ENCODE results near the gene TBX21. TPM values are rescaled to one million over a fixed set of nuclear protein-coding genes. Genes with fewer than 3 reads are reported as not detected.

Gene TBX21
- total and polyA plus RNA-seq, 11 donors, result 0.07 to 3.2 (median 0.21) TPM; not detected in 2

DNA sequence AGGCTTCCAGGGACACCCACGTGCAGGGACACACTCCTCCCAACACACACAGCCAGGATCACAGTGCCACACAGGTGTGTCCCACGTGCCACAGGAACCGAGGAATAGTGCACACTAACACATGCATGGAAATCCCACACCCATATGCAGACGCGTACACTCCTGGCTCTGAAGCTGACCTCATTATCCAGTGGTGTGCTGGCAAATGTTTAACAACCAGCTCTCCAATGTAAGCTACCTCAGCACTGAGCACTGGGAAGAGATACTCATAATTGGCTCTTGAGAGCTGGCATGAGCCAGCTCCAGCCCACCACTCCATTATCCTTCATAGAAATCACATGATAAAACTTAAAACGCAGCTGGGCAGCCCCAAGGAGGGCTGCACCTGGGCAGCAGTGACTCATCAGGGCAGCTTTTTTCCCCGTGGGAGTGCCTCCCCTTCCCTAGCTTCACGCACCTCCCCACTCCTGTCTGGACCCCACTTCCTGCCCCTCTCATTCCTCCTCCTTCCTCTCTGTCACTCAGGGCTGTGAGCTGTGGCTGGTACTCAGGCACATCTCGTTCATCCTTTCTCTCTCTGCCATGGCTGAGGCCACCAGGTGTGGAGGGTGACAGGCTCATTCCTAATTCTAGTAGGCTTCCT, 14.9 kb upstream of the TBX21 start:
- no peak overlapping the region for H3K4me3 ChIP-seq
- H3K27me3 ChIP-seq, result peaks cover 7 to 52% (median 39%) of the 10 kb centered on the region in 9 donors
- H3K27ac ChIP-seq, result no peak overlapping the region
- WGBS, 4 donors, result 33 to 46% (median 43%) methylated on average over 9 of the region's 9 CpGs
- no peak for DNase-seq
- no peaks in the 10 kb centered on the region for H3K36me3 ChIP-seq
- ATAC-seq, result no peak
- TF ChIP-seq, protein P1, sequence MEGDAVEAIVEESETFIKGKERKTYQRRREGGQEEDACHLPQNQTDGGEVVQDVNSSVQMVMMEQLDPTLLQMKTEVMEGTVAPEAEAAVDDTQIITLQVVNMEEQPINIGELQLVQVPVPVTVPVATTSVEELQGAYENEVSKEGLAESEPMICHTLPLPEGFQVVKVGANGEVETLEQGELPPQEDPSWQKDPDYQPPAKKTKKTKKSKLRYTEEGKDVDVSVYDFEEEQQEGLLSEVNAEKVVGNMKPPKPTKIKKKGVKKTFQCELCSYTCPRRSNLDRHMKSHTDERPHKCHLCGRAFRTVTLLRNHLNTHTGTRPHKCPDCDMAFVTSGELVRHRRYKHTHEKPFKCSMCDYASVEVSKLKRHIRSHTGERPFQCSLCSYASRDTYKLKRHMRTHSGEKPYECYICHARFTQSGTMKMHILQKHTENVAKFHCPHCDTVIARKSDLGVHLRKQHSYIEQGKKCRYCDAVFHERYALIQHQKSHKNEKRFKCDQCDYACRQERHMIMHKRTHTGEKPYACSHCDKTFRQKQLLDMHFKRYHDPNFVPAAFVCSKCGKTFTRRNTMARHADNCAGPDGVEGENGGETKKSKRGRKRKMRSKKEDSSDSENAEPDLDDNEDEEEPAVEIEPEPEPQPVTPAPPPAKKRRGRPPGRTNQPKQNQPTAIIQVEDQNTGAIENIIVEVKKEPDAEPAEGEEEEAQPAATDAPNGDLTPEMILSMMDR (IDR thresholded peaks at IDR 0.05), result no peak
- intact Hi-C loops (cut with DNase I), result loop anchor here in 1 of 10 donors (5.0 kb wide), 1 partner anchor 69 kb away; no protein-coding TSS in a partner anchor
- no peaks in the 10 kb centered on the region for H3K9me3 ChIP-seq
- H3K4me1 ChIP-seq, result peaks cover 0 to 39% (median 0%) of the 10 kb centered on the region in 12 donors

DNA sequence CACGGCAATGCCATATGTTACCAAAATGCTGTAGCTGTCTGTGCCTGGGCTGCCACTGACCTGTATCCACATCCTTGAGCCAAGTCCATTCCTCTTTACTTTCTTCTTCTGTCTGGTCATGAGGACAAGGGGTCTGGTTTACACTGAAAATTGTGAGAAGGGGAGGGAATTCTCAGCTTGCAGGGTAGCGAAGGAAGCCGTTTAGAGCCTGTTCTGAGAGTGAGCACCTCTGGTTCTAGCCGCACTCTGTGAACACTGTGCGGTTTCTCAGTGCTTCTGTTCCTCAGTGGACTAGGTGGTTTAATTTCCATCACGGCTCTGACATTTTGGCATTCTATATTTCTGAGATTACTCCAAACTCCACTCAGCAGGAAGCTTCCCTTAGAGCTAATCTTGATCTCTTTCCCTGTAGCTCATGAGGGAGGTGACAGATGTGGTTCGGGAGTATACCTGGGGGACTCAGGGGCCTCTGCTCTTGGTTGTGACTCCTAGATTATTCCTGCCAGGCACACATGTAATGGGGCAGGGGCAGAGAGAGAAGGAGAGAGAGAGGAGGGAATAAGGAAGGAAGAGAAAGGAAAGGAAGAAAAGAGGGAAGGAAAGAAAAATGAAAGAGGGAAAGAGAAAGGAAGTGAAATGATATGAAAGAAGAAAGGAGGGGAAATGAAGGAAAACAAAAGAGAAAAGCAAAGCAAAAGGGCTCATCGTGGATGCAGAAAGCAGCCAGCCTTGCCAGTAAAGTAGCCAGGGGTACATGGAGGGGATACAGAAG, 14.2 kb upstream of the TBX21 start:
- ATAC-seq, result no peak
- intact Hi-C loops (cut with DNase I), result loop anchor here in 1 of 10 donors (5.0 kb wide), 1 partner anchor 68 kb away; no protein-coding TSS in a partner anchor
- Histone ChIP-seq H3K36me3 (no peaks in the 10 kb centered on the region), H3K4me1 (peaks cover 0 to 39% (median 0%) of the 10 kb centered on the region in 12 donors), H3K9me3 (no peaks in the 10 kb centered on the region), H3K4me3 (no peak overlapping the region), H3K27me3 (peaks cover 7 to 59% (median 39%) of the 10 kb centered on the region in 9 donors), H3K27ac (no peak overlapping the region)
- TF ChIP-seq, protein P1 (IDR thresholded peaks at IDR 0.05), result no peak
- no peak for TF ChIP-seq POLR2A (IDR thresholded peaks at IDR 0.05)
- WGBS, 4 donors, result 55 to 62% (median 56%) methylated on average over 8 of the region's 8 CpGs
- no peak for DNase-seq

DNA sequence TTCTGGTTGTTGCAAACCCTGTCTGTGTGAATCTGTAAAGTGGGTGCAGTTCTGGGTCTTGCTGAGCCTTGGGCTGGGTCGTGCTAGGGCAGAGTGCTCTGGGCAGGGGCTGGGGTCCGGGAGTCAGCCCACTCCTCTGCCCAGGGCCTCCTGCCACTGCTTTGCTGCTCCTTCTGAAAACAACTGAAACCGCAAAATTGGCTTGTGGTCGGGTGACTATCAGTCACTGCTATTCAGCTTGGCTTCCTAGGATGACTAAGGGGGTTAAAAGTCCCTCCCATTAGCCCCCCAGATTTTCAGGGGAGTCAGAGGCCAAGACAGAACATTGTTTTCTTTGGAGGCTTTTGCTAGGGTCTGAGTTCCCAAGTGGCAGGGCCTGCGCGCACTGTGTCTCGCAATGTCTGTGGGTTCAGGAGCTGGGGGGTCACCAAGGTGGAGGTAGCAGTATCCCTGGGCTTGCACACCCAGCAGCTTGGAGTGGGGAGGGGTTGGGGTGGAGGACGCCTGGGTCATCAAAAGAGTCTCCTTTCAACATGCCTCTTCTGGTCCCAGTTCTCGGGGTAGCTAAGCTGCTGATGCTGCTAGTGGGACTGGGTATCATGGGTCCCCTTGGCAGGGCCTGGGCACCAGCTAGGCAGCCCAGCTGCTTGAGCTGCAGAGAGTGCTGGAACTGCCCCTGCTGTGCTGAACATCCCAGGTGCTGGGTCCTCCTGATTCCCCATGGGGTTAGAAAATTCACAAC, 13.5 kb upstream of the TBX21 start:
- no peak for DNase-seq
- no peak for ATAC-seq
- intact Hi-C loops (cut with DNase I), result loop anchor here in 1 of 10 donors (5.0 kb wide), 1 partner anchor 68 kb away; no protein-coding TSS in a partner anchor
- TF ChIP-seq, protein P1 (IDR thresholded peaks at IDR 0.05), result no peak
- no peak for TF ChIP-seq POLR2A (IDR thresholded peaks at IDR 0.05)
- Histone ChIP-seq H3K9me3 (no peaks in the 10 kb centered on the region), H3K4me3 (no peak overlapping the region), H3K27me3 (peaks cover 7 to 66% (median 39%) of the 10 kb centered on the region in 9 donors), H3K36me3 (no peaks in the 10 kb centered on the region), H3K27ac (no peak overlapping the region), H3K4me1 (peaks cover 0 to 39% (median 0%) of the 10 kb centered on the region in 12 donors)
- WGBS, 4 donors, result 69 to 84% (median 76%) methylated on average over 8 to 9 of the region's 9 CpGs

Data from heart left ventricle (tissue), 16 donors.